H1 (cell line): Measurements from ENCODE around the gene RLN2. TPM values are rescaled to one million over a fixed set of nuclear protein-coding genes. Genes with fewer than 3 reads are reported as not detected.

ENCODE experiments used
- CTCF ChIA-PET: fragments of 300-600 bp; sonication (Branson Sonifier 250); formaldehyde crosslinking; loops from one replicate; lab custom pipeline; 2021; ENCODE audit not compliant: partially characterized antibody; lab: Charles Lee
- POLR2A ChIA-PET: fragments of 300-600 bp; sonication (Branson Sonifier 250); formaldehyde crosslinking; loops from one replicate; lab custom pipeline; 2021; ENCODE audit warnings: inconsistent platforms; ENCODE audit not compliant: partially characterized antibody; lab: Charles Lee
- DNase-seq, 2 experiments: peaks; one replicate each; pipeline versions ENCODE4 v3.0.0 to v3.0.0-alpha.2; 2010 to 2022; ENCODE audit warnings: low spot score in 2 of 2, low read depth in 1 of 2, mixed read lengths in 1 of 2
- FAIRE-seq: peaks from 2 replicates; lab custom pipeline; 2011; peaks lifted over from hg19 to GRCh38; lab: Jason Lieb, UNC
- H2AFZ ChIP-seq: 2 replicates; pipeline ENCODE4 v1.8.1; 2012; ENCODE audit warnings: low read length, inconsistent platforms
- H2AK5ac ChIP-seq: 2 replicates; pipeline ENCODE4 v1.6.1; 2013; ENCODE audit warnings: low read depth, low read length
- H2BK120ac ChIP-seq: replicated peaks from 2 replicates; pipeline ENCODE3; 2013; ENCODE audit warnings: low read depth, low read length, inconsistent platforms
- H2BK12ac ChIP-seq: 2 replicates; pipeline ENCODE4 v1.6.1; 2013; ENCODE audit warnings: low read depth, low read length
- H2BK15ac ChIP-seq: 2 replicates; pipeline ENCODE4 v1.6.1; 2013; ENCODE audit warnings: low read length
- H2BK20ac ChIP-seq: 2 replicates; pipeline ENCODE4 v1.6.1; 2013; ENCODE audit warnings: low read length
- H2BK5ac ChIP-seq: 2 replicates; pipeline ENCODE4 v1.6.1; 2013; ENCODE audit warnings: low read depth, low read length
- H3K14ac ChIP-seq: 2 replicates; pipeline ENCODE4 v1.6.1; 2013; ENCODE audit warnings: inconsistent platforms; ENCODE audit not compliant: insufficient read length
- H3K18ac ChIP-seq: 2 replicates; pipeline ENCODE4 v1.6.1; 2013; ENCODE audit warnings: low read length; ENCODE audit errors: extremely low read depth
- H3K23ac ChIP-seq: 2 replicates; pipeline ENCODE4 v1.6.1; 2013; ENCODE audit warnings: inconsistent platforms; ENCODE audit not compliant: insufficient read length
- H3K23me2 ChIP-seq: 2 replicates; pipeline ENCODE4 v1.6.1; 2013; ENCODE audit warnings: low read depth, low read length
- H3K27ac ChIP-seq: 2 replicates; pipeline ENCODE4 v1.6.1; 2011; ENCODE audit warnings: low read depth, low read length, inconsistent platforms
- H3K27me3 ChIP-seq, 4 experiments: replicated peaks in 1 of 4; 1 replicate in 1 of 4; 2 replicates in 3 of 4; pipeline versions ENCODE4 v1.6.1 to v1.8.1; 2011 to 2013; ENCODE audit warnings: low read length in 3 of 4, mild to moderate bottlenecking in 3 of 4, inconsistent platforms in 2 of 4, mixed read lengths in 2 of 4, moderate library complexity in 1 of 4; ENCODE audit not compliant: control insufficient read depth in 3 of 4, insufficient read depth in 3 of 4; ENCODE audit errors: extremely low read depth in 1 of 4
- H3K36me3 ChIP-seq, 4 experiments: 2 replicates each; pipeline versions ENCODE4 v1.6.1 to v1.8.1; 2011 to 2013; ENCODE audit warnings: mild to moderate bottlenecking in 4 of 4, low read length in 3 of 4, moderate library complexity in 2 of 4, control low read depth in 1 of 4, inconsistent platforms in 1 of 4; ENCODE audit not compliant: insufficient read depth in 4 of 4, control insufficient read depth in 2 of 4
- H3K4ac ChIP-seq: replicated peaks from 2 replicates; pipeline ENCODE3; 2013; ENCODE audit warnings: low read length, low read depth, mixed read lengths, inconsistent platforms; ENCODE audit not compliant: insufficient read length
- H3K4me1 ChIP-seq, 4 experiments: replicated peaks in 1 of 4; 1 replicate in 1 of 4; 2 replicates in 3 of 4; pipeline versions ENCODE4 v1.6.1 to v1.8.1; 2011 to 2013; ENCODE audit warnings: low read length in 3 of 4, inconsistent platforms in 2 of 4, mixed read lengths in 1 of 4; ENCODE audit not compliant: insufficient read depth in 4 of 4, control insufficient read depth in 3 of 4
- H3K4me2 ChIP-seq, 2 experiments: 2 replicates each; pipeline versions ENCODE4 v1.6.1 to v1.8.1; 2011 to 2013; ENCODE audit warnings: low read depth in 2 of 2, low read length in 2 of 2, control low read depth in 1 of 2, inconsistent platforms in 1 of 2, mild to moderate bottlenecking in 1 of 2; ENCODE audit not compliant: insufficient read depth in 1 of 2
- H3K4me3 ChIP-seq, 4 experiments: fragments of 200-600, 300-600 bp in 1 of 4; sonication (generic), shearing (Covaris generic), sonication (Bioruptor Twin) in 1 of 4; 2 replicates each; pipeline versions ENCODE4 v1.5.1 to v1.8.1; 2011 to 2016; ENCODE audit warnings: low read length in 4 of 4, low read depth in 3 of 4, control low read depth in 2 of 4, inconsistent platforms in 2 of 4, mild to moderate bottlenecking in 2 of 4, mixed read lengths in 1 of 4, moderate library complexity in 1 of 4; ENCODE audit not compliant: insufficient read depth in 2 of 4; ENCODE audit errors: extremely low read depth in 1 of 4
- H3K56ac ChIP-seq: replicated peaks from 2 replicates; pipeline ENCODE3; 2013; ENCODE audit warnings: low read depth, mild to moderate bottlenecking, mixed read lengths, low read length, inconsistent platforms; ENCODE audit not compliant: insufficient read length
- H3K79me1 ChIP-seq: 2 replicates; pipeline ENCODE4 v1.6.1; 2013; ENCODE audit warnings: low read depth, low read length, control low read depth
- H3K79me2 ChIP-seq, 2 experiments: 2 replicates each; pipeline versions ENCODE4 v1.6.1 to v1.8.1; 2012 to 2013; ENCODE audit warnings: low read length in 2 of 2, mild to moderate bottlenecking in 2 of 2, inconsistent platforms in 1 of 2; ENCODE audit not compliant: insufficient read depth in 2 of 2, control insufficient read depth in 1 of 2
- H3K9ac ChIP-seq, 4 experiments: replicated peaks in 1 of 4; 1 replicate in 1 of 4; 2 replicates in 3 of 4; pipeline versions ENCODE4 v1.6.1 to v1.8.1; 2011 to 2013; ENCODE audit warnings: low read depth in 3 of 4, low read length in 3 of 4, control low read depth in 2 of 4, mild to moderate bottlenecking in 2 of 4, moderate library complexity in 2 of 4, inconsistent platforms in 1 of 4; ENCODE audit errors: extremely low read depth in 1 of 4
- H3K9me3 ChIP-seq, 2 experiments: 2 replicates each; pipeline versions ENCODE4 v1.6.1 to v1.8.1; 2012 to 2013; ENCODE audit warnings: mild to moderate bottlenecking in 2 of 2, moderate library complexity in 2 of 2, control low read depth in 1 of 2, inconsistent platforms in 1 of 2, low read depth in 1 of 2, low read length in 1 of 2, mixed read lengths in 1 of 2; ENCODE audit not compliant: insufficient read depth in 2 of 2
- H4K20me1 ChIP-seq, 2 experiments: replicated peaks in 1 of 2; 2 replicates each; pipeline versions ENCODE3 to v1.8.1; 2011 to 2013; ENCODE audit warnings: inconsistent platforms in 2 of 2, low read length in 2 of 2, mild to moderate bottlenecking in 1 of 2; ENCODE audit not compliant: insufficient read depth in 2 of 2, control insufficient read depth in 1 of 2
- H4K5ac ChIP-seq: 2 replicates; pipeline ENCODE4 v1.6.1; 2013; ENCODE audit warnings: low read length, low read depth, mixed read lengths, inconsistent platforms; ENCODE audit not compliant: insufficient read length
- H4K8ac ChIP-seq: 2 replicates; pipeline ENCODE4 v1.8.0; 2013; ENCODE audit warnings: mild to moderate bottlenecking, moderate library complexity, low read length, inconsistent platforms; ENCODE audit not compliant: insufficient read depth; ENCODE audit errors: extremely low read depth
- H4K91ac ChIP-seq: replicated peaks from 2 replicates; pipeline ENCODE3; 2013; ENCODE audit warnings: low read length, mixed read lengths, inconsistent platforms; ENCODE audit not compliant: insufficient read length
- HDAC2 ChIP-seq, 2 experiments: fragments of 300-600 bp in 1 of 2; sonication (generic) in 1 of 2; IDR thresholded peaks; 2 replicates each; pipeline ENCODE4 v1.6.1; 2011 to 2012; ENCODE audit warnings: low read depth in 2 of 2, low read length in 2 of 2, mild to moderate bottlenecking in 2 of 2, moderate library complexity in 2 of 2, borderline replicate concordance in 1 of 2, inconsistent platforms in 1 of 2
- JUND ChIP-seq: IDR thresholded peaks from 2 replicates; pipeline ENCODE4 v1.6.1; 2011; ENCODE audit warnings: mild to moderate bottlenecking, improper control_type of control experiment, low read length
- WGBS, 2 experiments: shearing (Covaris generic) in 1 of 2; methylation state at CpG; one replicate each; pipeline versions ENCODE4 v1.1.6 to v1.1.7; 2013 to 2015; ENCODE audit warnings: low lambda C conversion rate in 2 of 2, mixed read lengths in 2 of 2, inconsistent platforms in 1 of 2, low coverage in 1 of 2, missing lambda C conversion rate in 1 of 2; ENCODE audit not compliant: insufficient replicate concordance in 2 of 2, insufficient coverage in 1 of 2, insufficient read length in 1 of 2; ENCODE audit errors: extremely low coverage in 1 of 2, missing lambda C conversion rate in 1 of 2; 5-methylcytosine and 5-hydroxymethylcytosine counted together
- polyA plus RNA-seq, 7 experiments: library from polyadenylated mRNA; depleted of rRNA in 3 of 7; stranded (reverse) in 5 of 7; unstranded in 2 of 7; fragments of >200 nt in 5 of 7; fragments of 200-250 nt in 2 of 7; gene quantifications; 1 replicate in 5 of 7; 2 replicates in 1 of 7; 4 replicates in 1 of 7; pipeline versions ENCODE4 v1.2.1 to v1.2.3, GENCODE V29; 2011 to 2013; ENCODE audit warnings: missing spikeins in 2 of 7, mixed read lengths in 2 of 7
- total RNA-seq: library from RNA; stranded (reverse); fragmentation: NEBNext Ultra II Directional; extraction: Animal tissue kit (Norgen Biotek cat#: 25700); gene quantifications from 2 replicates; pipeline ENCODE4 v1.2.1, GENCODE V29; 2021
- TF ChIP-seq, protein P1 (sequence below), 3 experiments: IDR thresholded peaks; 1 replicate in 2 of 3; 2 replicates in 1 of 3; pipeline versions ENCODE4 v1.5.1 to v1.6.1; 2011; ENCODE audit warnings: low read length in 3 of 3, mild to moderate bottlenecking in 3 of 3, inconsistent platforms in 2 of 3, low read depth in 1 of 3, moderate library complexity in 1 of 3; ENCODE audit not compliant: insufficient read depth in 1 of 3; ENCODE audit errors: control extremely low read depth in 1 of 3

RLN2 gene
- total and polyA plus RNA-seq, 2 of the 8 experiments (the other 6 are each of a cell fraction or from before 2014, with no cell fraction given): 4.5 to 6.0 TPM

DNA sequence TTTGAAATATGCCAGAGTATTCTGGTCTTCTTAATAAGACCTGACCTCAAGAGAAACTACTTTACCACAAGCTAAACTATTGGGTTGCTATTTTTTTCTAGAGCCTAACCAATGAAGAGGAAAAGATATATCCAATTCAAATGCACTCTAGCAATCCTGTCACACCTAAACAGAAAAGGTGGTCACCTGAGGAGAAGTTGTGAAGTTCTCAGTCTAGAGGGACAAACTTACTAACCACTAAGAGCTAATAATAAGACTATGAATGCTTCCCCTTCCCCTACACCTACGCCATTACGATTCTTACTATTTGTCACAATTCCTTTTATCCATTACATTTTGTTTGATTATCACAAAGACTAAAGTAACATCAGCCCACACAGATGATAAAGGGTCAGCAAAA lies 29.7 kb downstream of the RLN2 start:
- DNase-seq: no peak
- no peak overlapping the region for H2AFZ ChIP-seq
- H3K9ac ChIP-seq: no peak overlapping the region
- no peak overlapping the region for H3K27ac ChIP-seq
- no peak overlapping the region for H4K91ac ChIP-seq
- H3K9me3 ChIP-seq: no peaks in the 10 kb centered on the region
- no peaks in the 10 kb centered on the region for H3K79me1 ChIP-seq
- no peak overlapping the region for H4K8ac ChIP-seq
- no peak overlapping the region for H3K56ac ChIP-seq
- WGBS, 2 experiments: 89 to 100% methylated on average over 2 of the region's 2 CpGs
- no peak overlapping the region for H2BK15ac ChIP-seq
- H4K20me1 ChIP-seq: no peaks in the 10 kb centered on the region
- CTCF ChIA-PET: interaction anchor here (0.7 to 1.5 kb wide), 4 partner anchors 8 to 46 kb away, joined by 3 to 5 read pairs (median 4); no protein-coding TSS in a partner anchor
- H3K18ac ChIP-seq: no peak overlapping the region
- no peak overlapping the region for H2BK5ac ChIP-seq
- H3K79me2 ChIP-seq: no peaks in the 10 kb centered on the region
- no peak for TF ChIP-seq HDAC2 (IDR thresholded peaks at IDR 0.05; ENCODE audit: borderline replicate concordance in 1 of 2, low read depth in 2 of 2, low read length in 2 of 2)
- TF ChIP-seq JUND: no peak
- TF ChIP-seq, protein P1, sequence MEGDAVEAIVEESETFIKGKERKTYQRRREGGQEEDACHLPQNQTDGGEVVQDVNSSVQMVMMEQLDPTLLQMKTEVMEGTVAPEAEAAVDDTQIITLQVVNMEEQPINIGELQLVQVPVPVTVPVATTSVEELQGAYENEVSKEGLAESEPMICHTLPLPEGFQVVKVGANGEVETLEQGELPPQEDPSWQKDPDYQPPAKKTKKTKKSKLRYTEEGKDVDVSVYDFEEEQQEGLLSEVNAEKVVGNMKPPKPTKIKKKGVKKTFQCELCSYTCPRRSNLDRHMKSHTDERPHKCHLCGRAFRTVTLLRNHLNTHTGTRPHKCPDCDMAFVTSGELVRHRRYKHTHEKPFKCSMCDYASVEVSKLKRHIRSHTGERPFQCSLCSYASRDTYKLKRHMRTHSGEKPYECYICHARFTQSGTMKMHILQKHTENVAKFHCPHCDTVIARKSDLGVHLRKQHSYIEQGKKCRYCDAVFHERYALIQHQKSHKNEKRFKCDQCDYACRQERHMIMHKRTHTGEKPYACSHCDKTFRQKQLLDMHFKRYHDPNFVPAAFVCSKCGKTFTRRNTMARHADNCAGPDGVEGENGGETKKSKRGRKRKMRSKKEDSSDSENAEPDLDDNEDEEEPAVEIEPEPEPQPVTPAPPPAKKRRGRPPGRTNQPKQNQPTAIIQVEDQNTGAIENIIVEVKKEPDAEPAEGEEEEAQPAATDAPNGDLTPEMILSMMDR (IDR thresholded peaks at IDR 0.05; ENCODE audit: control extremely low read depth in 1 of 3, insufficient read depth in 1 of 3, low read depth in 1 of 3, low read length in 3 of 3): no peak
- no peak overlapping the region for H3K4ac ChIP-seq
- POLR2A ChIA-PET: no interaction called here
- no peaks in the 10 kb centered on the region for H3K36me3 ChIP-seq
- H3K23ac ChIP-seq: no peak overlapping the region
- H3K27me3 ChIP-seq: no peaks in the 10 kb centered on the region; a peak in 1 of 7 replicates
- no peak overlapping the region for H4K5ac ChIP-seq
- H2BK12ac ChIP-seq: no peak overlapping the region
- H3K23me2 ChIP-seq: no peaks in the 10 kb centered on the region
- H2BK120ac ChIP-seq: no peak overlapping the region
- H3K4me2 ChIP-seq: no peak overlapping the region
- H3K4me1 ChIP-seq: no peaks in the 10 kb centered on the region
- H2AK5ac ChIP-seq: no peak overlapping the region
- no peak for FAIRE-seq
- H3K14ac ChIP-seq: no peak overlapping the region
- H2BK20ac ChIP-seq: no peak overlapping the region
- H3K4me3 ChIP-seq: no peak overlapping the region
